ENCODE data around the gene STXBP6.

Gene STXBP6

GRCh38 chr14:24996930-24997725 is 52.8 kb downstream of the STXBP6 start:
- H3K4me3 ChIP-seq (ENCODE audit: low read depth, low read length): no peak overlapping the region
- TF ChIP-seq CTCF (IDR thresholded peaks at IDR 0.05; ENCODE audit: low read depth, low read length, missing control alignments): no peak
- DNase-seq (ENCODE audit: low read depth): no peak

GRCh38 chr14:24995016-24995415 is 54.9 kb downstream of the STXBP6 start:
- no peak for TF ChIP-seq CTCF (IDR thresholded peaks at IDR 0.05; ENCODE audit: low read depth, low read length, missing control alignments)
- no peak overlapping the region for H3K4me3 ChIP-seq (ENCODE audit: low read depth, low read length)
- DNase-seq (ENCODE audit: low read depth): no peak

- DNase-seq (ENCODE audit: low read depth): no peak
- H3K4me3 ChIP-seq (ENCODE audit: low read depth, low read length): no peak overlapping the region
- no peak for TF ChIP-seq CTCF (IDR thresholded peaks at IDR 0.05; ENCODE audit: low read depth, low read length, missing control alignments)
Measured at GRCh38 chr14:24993631-24994030, 56.3 kb downstream of the STXBP6 start.

DNA sequence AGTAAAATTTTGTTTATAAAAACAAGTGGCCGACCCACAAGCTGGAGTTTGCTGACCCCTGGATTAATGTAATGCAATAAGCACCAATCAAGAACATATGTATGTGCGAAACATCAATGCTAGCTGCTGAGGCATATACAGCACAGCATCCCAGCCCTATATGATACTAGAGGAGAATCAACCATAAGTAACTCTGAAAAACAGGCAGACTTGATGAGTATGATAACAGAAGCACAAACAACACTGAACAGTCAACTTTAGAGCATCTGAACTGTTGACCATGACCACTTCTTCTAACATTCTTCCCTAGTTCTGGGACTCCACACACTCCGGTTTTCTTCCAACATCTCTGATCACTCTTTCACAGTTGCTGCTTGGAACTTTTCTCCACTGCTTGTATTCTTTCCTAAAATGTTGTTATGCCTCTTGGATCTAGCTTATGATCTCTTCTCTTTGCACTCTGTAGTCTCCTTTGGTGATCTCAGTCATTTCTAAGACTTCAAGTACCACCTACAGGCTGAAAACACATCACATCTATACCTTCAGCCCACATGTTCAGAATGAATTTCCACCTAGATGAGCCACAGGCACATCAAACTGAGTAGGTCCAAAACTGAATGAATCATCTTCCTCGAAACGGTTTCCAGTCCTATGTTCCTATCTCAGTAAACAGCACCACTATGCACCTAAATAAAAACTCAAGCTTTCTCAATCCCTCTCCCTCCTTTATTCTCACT is 57.2 kb downstream of the STXBP6 start:
- TF ChIP-seq CTCF (IDR thresholded peaks at IDR 0.05; ENCODE audit: low read depth, low read length, missing control alignments): no peak
- DNase-seq (ENCODE audit: low read depth): no peak
- H3K4me3 ChIP-seq (ENCODE audit: low read depth, low read length): no peak overlapping the region

DNA sequence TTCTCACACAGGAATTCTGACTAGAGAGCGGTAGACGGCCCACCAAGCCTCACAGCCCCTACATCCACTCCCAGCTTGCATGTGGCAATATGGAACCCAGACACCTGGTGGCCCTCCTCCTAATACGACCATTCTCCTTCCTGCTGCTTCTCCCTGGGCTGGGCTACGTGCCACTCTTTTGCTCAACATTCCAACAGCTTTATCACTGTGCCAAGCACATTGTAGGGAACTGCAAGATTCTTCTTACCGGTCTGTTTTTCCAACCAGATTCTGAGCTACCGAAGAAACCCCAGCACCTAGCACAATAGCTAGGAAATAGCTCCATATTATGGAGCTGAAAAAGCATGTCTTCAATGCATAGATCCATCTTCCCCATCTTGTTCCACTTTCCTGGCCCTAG is 58.1 kb downstream of the STXBP6 start:
- no peak for TF ChIP-seq CTCF (IDR thresholded peaks at IDR 0.05; ENCODE audit: low read depth, low read length, missing control alignments)
- no peak for DNase-seq (ENCODE audit: low read depth)
- no peak overlapping the region for H3K4me3 ChIP-seq (ENCODE audit: low read depth, low read length)

- H3K4me3 ChIP-seq (ENCODE audit: low read depth, low read length): no peak overlapping the region
- TF ChIP-seq CTCF (IDR thresholded peaks at IDR 0.05; ENCODE audit: low read depth, low read length, missing control alignments): no peak
- no peak for DNase-seq (ENCODE audit: low read depth)
Measured at GRCh38 chr14:24991288-24991687, 58.7 kb downstream of the STXBP6 start.

Data from GM12864 (cell line).